Right ventricle myocardium inferior (tissue), 1 donor: ENCODE results near the gene HMGB4. TPM values are rescaled to one million over a fixed set of nuclear protein-coding genes. Genes with fewer than 3 reads are reported as not detected.

Experiments
- ATAC-seq: fragments of 200-7000 bp; cut with Tn5 transposase; one replicate; pipeline ENCODE4 v1.9.1; 2020; ENCODE audit warnings: mild to moderate bottlenecking, moderate library complexity
- DNase-seq: peaks from one replicate; pipeline ENCODE4 v3.0.0; 2021; ENCODE audit errors: missing footprints
- intact Hi-C: fragments of 100-400 bp; cut with DNase I; formaldehyde crosslinking; loops from one replicate; pipeline ENCODE4 v1.11.0; 2022
- total RNA-seq: library from RNA; stranded (reverse); fragmentation: NEBNext Ultra II Directional; extraction: Animal tissue kit (Norgen Biotek cat#: 25700); gene quantifications from one replicate; pipeline ENCODE4 v1.2.1, GENCODE V29; 2021
- donor health status: DM: no; HTN: yes; CAD: no; lungs with severe emphysema.

The HMGB4 gene
- total RNA-seq, 1 donor from 2014 or later: not detected

GRCh38 chr1:33842348-33842747 lies 21.5 kb upstream of the HMGB4 start:
- ATAC-seq: no peak
- no peak for DNase-seq
- intact Hi-C loops: no loop called here

- intact Hi-C loops: no loop called here
- ATAC-seq: no peak
Observed at GRCh38 chr1:33844166-33844565, 19.7 kb upstream of the HMGB4 start.

GRCh38 chr1:33846861-33847260 lies 17.0 kb upstream of the HMGB4 start:
- intact Hi-C loops: no loop called here
- DNase-seq (no peak), ATAC-seq (no peak)

More at GRCh38 chr1:33844166-33844565, 19.7 kb upstream of the HMGB4 start:
- no peak for DNase-seq

DNA sequence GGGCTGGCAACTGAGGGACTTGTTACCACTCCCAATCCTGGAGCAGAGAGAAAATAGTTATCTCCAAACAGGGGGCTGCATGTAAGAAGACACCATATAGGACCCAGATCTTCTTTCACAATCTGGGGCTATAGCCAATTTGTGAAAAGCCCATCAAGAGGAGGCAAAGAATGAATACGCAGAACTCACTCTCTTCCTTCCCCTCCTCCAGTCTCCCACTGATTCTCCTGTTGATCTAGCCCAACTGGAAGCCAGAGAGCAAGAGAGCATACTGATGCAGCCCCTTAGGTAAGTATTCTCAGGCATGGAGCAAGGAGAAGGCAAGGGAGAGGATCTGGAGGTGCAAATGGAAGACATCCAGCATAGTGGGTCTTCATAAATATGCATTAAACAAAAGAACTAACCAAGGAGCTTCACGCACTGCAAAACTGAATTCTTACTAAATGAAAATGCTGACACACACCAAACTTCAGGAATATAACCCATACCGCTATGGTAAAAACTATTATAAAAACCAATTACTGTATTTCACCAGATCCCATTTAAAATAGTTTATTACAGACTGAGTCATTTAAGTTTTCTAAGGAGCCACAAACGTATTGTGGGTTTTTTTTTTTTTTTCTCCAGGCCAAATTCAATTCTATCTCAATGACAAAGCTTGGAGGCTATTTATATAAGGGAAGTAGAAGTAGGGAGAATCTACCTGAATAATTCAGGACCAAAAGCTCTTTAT lies 15.5 kb upstream of the HMGB4 start:
- DNase-seq (no peak), ATAC-seq (no peak)
- intact Hi-C loops: no loop called here

GRCh38 chr1:33849211-33849610 lies 14.7 kb upstream of the HMGB4 start:
- DNase-seq: no peak
- intact Hi-C loops: no loop called here
- ATAC-seq: no peak

DNA sequence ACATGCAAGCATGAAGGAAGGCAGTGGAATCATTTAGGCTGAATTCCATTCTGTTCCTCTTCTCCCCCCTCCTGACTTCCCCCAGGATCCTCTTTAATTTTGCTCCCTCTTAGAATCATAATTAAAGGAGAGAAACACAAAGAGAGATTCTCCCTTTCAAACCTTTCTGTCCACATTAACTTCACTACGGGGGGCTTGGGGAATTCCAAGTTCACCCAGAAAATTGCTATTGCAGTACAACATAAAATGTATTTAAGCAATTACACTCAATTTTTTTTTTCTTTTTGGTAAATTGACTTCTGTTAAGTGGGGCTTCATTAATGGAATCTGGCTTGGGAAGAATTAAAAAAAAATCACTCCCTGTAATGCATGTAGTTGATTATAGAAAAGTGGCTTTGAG lies 13.4 kb upstream of the HMGB4 start:
- no peak for ATAC-seq
- no peak for DNase-seq
- intact Hi-C loops: no loop called here

- ATAC-seq: no peak
- DNase-seq: no peak
- intact Hi-C loops: no loop called here
Observed at GRCh38 chr1:33852711-33853110, 11.2 kb upstream of the HMGB4 start.

DNA sequence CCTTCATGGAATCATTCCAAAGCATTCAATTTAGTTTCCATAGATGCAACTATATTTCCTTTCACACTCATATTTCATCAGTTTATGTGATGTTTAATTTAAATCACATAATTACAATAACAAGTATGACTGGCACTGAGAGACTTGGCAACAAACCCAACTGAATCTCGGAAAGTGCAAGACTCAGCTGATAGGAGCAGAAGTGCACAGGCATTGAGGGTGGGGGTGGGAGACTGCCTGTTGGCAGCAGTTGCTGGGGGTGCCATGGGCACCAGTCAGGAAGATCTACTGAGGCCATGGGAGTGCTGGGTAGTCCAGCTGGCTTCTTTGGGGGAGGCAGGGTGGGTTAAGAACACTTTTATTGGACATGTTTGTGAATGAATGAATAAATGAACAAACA lies 10.4 kb upstream of the HMGB4 start:
- intact Hi-C loops: no loop called here
- no peak for ATAC-seq

GRCh38 chr1:33854091-33854490 lies 9.8 kb upstream of the HMGB4 start:
- ATAC-seq (no peak), DNase-seq (no peak)
- intact Hi-C loops: no loop called here

More for the DNA sequence above, 10.4 kb upstream of the HMGB4 start:
- no peak for DNase-seq

DNA sequence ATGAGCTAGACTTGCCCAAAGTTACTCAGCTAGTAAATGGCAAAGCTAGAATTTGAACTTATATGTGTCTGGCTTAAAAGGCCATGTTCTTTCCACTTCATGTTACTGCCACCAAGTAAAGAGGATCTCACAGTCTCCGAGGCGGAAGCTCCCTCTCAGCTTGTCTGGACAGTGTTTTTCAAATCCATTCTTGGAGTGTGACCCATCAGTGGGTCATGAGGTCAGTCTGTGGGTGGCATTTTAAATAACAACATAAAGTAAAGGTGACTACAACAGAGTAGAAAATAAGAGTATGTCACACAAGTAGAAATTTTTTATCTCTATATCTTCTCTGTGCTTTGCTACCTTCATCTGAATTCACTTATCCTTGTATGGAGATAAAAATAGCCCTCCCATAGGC lies 3.2 kb upstream of the HMGB4 start:
- intact Hi-C loops: no loop called here
- DNase-seq (no peak), ATAC-seq (no peak)

- DNase-seq: no peak
- intact Hi-C loops: no loop called here
- ATAC-seq: no peak
Observed at GRCh38 chr1:33864460-33865389, 846 bp downstream of the HMGB4 start.

DNA sequence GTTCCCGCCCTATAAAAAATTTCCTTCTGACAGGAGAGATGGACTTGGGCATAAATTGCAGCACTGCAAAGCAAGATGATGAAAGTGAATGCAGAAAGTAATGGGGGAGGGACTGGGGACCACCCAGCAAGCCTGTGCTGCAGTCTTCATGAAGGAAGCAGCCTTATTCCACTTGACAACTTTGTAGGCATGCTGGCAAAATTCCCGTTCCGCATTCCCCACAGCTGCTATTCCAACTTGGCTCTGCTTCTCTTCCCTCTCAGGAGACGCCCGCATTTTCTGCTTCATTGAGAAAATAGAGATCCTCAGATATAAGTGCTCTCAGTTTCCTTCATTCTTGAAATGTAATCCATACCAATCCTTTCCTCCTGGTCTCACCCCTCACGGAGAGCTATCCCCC lies 2.4 kb downstream of the HMGB4 start:
- no peak for DNase-seq
- intact Hi-C loops: no loop called here
- ATAC-seq: no peak

DNA sequence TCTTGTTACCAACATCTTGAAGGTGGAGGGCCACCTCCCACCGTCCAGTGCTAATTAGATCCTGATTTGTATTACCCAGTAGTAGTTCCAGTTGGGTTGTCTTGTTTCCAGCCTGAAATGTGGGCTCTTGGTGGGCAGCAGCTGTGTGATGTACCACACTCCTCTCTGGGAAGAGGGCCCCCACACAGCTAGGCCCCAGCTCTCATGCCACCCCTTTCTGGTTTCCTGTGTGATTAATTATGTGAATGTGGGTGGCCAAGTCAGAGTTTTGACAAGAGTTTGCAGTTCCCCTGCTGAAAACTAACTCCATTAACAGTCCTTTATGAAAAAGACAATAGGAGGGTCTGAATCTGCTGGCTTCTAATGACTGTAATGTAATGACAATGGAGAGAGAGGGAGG lies 3.8 kb downstream of the HMGB4 start:
- ATAC-seq (no peak), DNase-seq (no peak)
- intact Hi-C loops: no loop called here

DNA sequence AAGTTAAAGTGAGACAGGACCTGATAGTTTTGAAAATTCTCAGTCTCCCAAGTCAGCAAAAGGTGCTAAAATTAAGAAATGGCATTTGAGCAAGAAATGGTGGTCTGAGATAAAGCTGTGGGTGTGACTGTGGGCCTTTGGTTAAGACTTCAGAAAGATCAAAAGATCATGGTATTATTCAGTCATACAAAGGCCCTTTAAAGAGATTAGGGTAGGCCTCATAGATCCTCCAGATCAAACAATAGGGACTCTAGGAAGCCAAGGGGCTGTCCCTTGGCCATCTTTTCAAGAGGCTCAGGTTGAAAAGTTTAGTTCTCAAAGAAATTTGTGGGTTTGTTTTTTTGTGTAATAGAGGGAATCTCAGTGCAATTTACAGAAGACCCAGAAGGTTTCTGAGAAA lies 8.4 kb downstream of the HMGB4 start:
- no peak for ATAC-seq
- intact Hi-C loops: no loop called here

DNA sequence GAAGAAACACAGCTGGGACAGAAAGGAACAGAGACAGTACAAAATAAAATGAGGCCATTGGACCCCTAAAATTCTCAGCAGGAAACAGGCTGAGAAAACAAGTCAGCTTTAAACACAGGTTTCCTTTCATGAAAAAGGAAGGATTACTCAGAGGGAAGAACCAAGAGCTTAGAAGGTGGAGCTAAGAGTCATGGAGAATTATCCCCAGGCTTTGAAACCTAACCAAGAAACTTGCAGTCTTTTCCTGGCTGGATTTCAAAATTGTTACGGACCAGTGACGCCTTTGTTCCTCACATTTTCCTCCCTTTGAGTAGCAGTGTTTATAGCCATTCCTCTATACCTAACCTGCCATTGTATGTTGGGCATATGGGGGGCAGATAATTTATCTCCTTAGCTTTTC lies 8.8 kb downstream of the HMGB4 start:
- intact Hi-C loops: no loop called here
- no peak for DNase-seq
- no peak for ATAC-seq

More for the DNA sequence above, 8.4 kb downstream of the HMGB4 start:
- no peak for DNase-seq

DNA sequence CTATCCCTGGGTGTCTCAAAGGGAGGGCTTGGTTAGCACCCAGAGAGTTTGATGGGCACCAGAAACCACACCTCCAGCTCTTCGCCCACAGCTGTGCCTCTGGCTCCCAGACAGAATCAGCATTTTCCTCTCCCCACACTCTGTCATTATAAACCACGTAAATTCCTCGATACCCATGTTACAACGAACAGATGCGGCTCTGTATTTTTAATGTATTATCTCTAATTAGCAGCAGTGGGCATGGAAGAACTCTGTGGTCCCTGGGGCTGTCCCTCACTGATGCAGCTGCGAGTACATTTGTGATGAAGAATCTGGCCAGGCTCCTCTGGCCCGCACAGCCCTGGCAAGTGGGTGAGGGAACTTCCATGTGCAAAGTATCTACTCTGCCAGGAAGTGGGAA lies 10.8 kb downstream of the HMGB4 start:
- ATAC-seq (no peak), DNase-seq (no peak)
- intact Hi-C loops: loop anchor here (2.0 kb wide), 1 partner anchor 238 kb away; no protein-coding TSS in a partner anchor

GRCh38 chr1:33875862-33876261 lies 12.0 kb downstream of the HMGB4 start:
- no peak for ATAC-seq
- DNase-seq: no peak
- intact Hi-C loops: loop anchor here (2.0 kb wide), 1 partner anchor 237 kb away; no protein-coding TSS in a partner anchor

- peak; percentile 20 for ATAC-seq
- no peak for DNase-seq
- intact Hi-C loops: no loop called here
Observed at GRCh38 chr1:33876970-33877650, 13.2 kb downstream of the HMGB4 start.

GRCh38 chr1:33878392-33878791 lies 14.5 kb downstream of the HMGB4 start:
- intact Hi-C loops: no loop called here
- DNase-seq (no peak), ATAC-seq (no peak)
